Right atrium auricular region (tissue), 2 donors: Measurements from ENCODE around the gene PLPP7. TPM values are rescaled to one million over a fixed set of nuclear protein-coding genes. Genes with fewer than 3 reads are reported as not detected.
"Not testable (repeated sequence)": the region's sequence is repeated elsewhere in the genome, so short reads cannot be mapped to it uniquely, and the experiment has no call there.

Source experiments
- DNase-seq: peaks from one replicate; pipeline ENCODE4 v3.0.0-alpha.2; 2019; ENCODE audit warnings: low spot score
- H3K27ac ChIP-seq, 2 donors: fragments of 200-600 bp; sonication (generic); 1 replicate in 1 of 2; 2 replicates in 1 of 2; pipeline ENCODE4 v1.5.1; 2016 to 2019
- H3K27me3 ChIP-seq, 2 donors: fragments of 200-600 bp; sonication (generic); one replicate each; pipeline versions ENCODE4 v1.5.1 to v1.6.0; 2017 to 2019
- H3K36me3 ChIP-seq: fragments of 200-600 bp; sonication (generic); one replicate; pipeline ENCODE4 v1.5.1; 2016
- H3K4me1 ChIP-seq, 2 donors: fragments of 200-600 bp; sonication (generic); one replicate each; pipeline versions ENCODE4 v1.5.1 to v1.6.0; 2017 to 2019
- H3K4me3 ChIP-seq, 2 donors: fragments of 200-600 bp; sonication (generic); 1 replicate in 1 of 2; 2 replicates in 1 of 2; pipeline ENCODE4 v1.5.1; 2017 to 2019; ENCODE audit warnings: mild to moderate bottlenecking in 1 of 2, moderate library complexity in 1 of 2
- H3K9me3 ChIP-seq, 2 donors: fragments of 200-600 bp; sonication (generic); one replicate each; pipeline ENCODE4 v1.5.1; 2019
- total RNA-seq, 2 donors: library from RNA; depleted of rRNA; stranded (reverse); fragments of >200 nt; gene quantifications; one replicate each; pipeline ENCODE4 v1.1.0, GENCODE V29; 2016
- TF ChIP-seq, protein P1 (sequence below), 2 donors: fragments of 200-600 bp; sonication (generic); IDR thresholded peaks; one replicate each; pipeline ENCODE4 v1.5.1; 2019; ENCODE audit warnings: antibody characterized with exemption in 2 of 2

PLPP7 gene
- total RNA-seq, 2 donors from 2014 or later = 124 to 216 TPM

DNA sequence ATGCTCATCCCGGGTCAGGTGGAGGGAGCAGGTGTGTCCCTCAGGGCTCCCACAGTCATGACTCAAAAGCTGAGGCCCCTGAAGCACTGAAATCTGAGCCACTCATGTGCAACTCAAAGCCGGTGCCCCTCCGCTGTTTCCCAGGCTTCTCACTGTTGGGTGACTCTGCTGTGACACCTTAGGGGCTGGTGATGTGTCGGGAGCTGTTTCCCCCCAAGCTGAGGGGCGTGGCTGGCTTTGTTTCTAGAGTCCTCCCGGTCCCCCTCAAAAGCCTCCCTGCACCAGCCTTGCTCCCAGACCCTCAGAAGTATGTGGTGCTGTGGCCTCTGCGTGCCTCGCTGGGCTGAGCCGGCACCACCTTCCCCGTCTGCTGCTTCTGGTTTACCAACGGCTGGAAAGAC is 39.7 kb downstream of the PLPP7 start:
- Histone ChIP-seq H3K27ac (peak overlapping the region in 1 of 2 donors; percentile 87), H3K9me3 (no peaks in the 10 kb centered on the region), H3K4me3 (no peak overlapping the region), H3K27me3 (no peaks in the 10 kb centered on the region), H3K4me1 (peaks cover 0 to 23% of the 10 kb centered on the region in 2 donors), H3K36me3 (no peaks in the 10 kb centered on the region)
- no peak for DNase-seq
- TF ChIP-seq, protein P1, sequence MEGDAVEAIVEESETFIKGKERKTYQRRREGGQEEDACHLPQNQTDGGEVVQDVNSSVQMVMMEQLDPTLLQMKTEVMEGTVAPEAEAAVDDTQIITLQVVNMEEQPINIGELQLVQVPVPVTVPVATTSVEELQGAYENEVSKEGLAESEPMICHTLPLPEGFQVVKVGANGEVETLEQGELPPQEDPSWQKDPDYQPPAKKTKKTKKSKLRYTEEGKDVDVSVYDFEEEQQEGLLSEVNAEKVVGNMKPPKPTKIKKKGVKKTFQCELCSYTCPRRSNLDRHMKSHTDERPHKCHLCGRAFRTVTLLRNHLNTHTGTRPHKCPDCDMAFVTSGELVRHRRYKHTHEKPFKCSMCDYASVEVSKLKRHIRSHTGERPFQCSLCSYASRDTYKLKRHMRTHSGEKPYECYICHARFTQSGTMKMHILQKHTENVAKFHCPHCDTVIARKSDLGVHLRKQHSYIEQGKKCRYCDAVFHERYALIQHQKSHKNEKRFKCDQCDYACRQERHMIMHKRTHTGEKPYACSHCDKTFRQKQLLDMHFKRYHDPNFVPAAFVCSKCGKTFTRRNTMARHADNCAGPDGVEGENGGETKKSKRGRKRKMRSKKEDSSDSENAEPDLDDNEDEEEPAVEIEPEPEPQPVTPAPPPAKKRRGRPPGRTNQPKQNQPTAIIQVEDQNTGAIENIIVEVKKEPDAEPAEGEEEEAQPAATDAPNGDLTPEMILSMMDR (IDR thresholded peaks at IDR 0.05) = no peak

DNA sequence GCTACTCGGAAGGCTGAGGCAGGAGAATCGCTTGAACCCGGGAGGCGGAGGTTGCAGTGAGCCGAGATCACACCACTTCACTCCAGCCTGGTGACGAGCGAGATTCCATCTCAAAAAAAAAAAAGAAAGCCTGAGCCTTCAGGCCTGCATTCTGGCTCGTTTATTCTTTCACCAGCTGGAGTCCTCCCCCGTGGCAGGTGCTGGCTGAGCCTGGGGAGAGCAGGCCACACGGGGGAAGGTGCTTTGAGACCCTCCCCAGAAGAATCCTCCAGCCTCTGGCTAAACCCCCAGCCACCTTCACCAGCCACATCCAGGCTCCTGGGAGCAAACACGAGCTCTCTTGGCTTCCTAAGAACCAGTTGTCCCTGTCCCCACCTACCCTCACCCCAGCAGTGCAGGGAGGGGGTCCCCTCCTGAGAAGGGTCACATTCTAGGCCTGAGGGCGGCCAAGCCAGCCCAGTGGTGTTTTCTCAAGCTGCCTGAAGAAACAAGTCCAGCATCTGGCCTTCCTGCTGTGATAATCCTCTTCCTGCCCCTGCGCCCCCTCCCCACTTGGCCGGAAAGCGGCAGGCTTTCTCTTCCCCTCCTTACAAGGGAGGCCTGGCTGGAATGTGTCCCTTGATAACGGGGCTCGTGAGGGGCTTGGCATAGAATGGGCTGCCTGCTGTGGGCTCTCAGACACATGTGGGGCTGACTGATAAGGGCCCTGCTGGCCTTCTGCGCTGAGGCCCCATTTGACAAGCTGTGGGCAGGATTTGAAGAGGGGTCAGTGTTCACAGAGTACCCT is 41.5 kb downstream of the PLPP7 start:
- Histone ChIP-seq H3K4me1 (peaks cover 0 to 21% of the 10 kb centered on the region in 2 donors), H3K4me3 (no peak overlapping the region), H3K27ac (peak overlapping the region; percentile 87 to 94), H3K36me3 (no peaks in the 10 kb centered on the region), H3K9me3 (no peaks in the 10 kb centered on the region), H3K27me3 (no peaks in the 10 kb centered on the region)
- no peak for DNase-seq
- TF ChIP-seq, protein P1 (IDR thresholded peaks at IDR 0.05) = no peak

DNA sequence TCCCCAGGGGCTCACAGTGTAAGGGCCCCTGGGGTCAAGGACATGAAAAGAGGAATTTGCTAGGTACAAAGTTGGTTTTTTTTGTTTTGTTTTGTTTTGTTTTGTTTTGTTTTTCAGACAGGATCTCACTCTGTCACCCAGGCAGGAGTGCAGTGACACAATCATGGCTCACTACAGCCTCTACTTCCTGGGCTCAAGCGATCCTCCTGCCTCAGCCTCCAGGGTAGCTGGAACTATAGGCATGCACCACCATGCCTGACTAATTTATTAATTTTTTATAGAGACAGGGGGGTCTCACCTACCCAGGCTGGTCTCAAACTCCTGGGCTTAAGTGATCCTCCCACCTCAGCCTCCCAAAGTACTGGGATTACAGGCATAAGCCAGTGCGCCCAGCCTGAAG is 42.5 kb downstream of the PLPP7 start:
- DNase-seq, H3K9me3 ChIP-seq, H3K4me3 ChIP-seq, H3K27me3 ChIP-seq, H3K36me3 ChIP-seq: not testable (repeated sequence)
- Histone ChIP-seq H3K27ac (peak overlapping the region; percentile 87 to 94), H3K4me1 (peaks cover 0 to 21% of the 10 kb centered on the region in 2 donors)

DNA sequence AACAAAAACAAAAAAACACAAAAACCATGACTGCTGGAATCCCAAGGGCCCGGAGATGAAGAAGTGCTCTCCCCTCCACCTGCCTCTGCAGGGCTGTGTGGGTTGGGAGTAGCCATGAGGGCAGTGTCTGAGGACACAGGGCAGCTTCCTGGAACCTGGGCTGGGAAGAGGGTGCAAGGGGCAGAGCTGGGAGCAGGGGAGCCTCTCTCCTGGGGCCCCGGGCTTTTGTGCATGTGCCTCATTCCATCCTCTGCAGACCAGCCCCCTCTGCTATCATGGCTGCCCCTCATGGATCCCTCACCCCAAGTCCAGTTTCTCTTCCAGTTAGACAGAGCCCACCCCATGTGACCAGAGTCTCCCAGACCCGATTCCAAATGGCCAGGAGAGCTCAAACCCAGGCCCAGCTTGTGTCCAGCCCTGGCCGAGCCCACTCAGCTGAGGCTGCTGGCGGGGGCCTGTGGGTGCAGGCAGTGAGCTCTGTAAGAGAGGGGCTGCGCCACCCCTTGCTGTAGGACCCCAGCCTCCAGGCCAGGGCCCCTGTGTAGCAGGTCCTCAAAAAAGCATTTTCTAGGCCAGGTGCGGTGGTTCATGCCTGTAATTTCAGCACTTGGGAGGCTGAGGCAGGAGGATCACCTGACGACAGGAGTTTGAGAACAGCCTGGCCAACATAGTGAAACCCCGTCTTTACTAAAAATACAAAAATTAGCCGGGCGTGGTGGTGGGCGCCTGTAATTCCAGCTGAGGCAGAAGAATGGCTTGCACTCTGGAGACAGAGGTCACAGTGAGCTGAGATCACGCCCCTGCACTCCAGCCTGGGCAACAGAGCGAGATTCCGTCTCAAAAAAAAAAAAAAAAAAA is 44.5 kb downstream of the PLPP7 start:
- DNase-seq = no peak
- Histone ChIP-seq H3K9me3 (no peaks in the 10 kb centered on the region), H3K27ac (peak overlapping the region; percentile 87 to 94), H3K27me3 (no peaks in the 10 kb centered on the region), H3K4me1 (peaks cover 0 to 21% of the 10 kb centered on the region in 2 donors), H3K4me3 (no peak overlapping the region), H3K36me3 (no peaks in the 10 kb centered on the region)
- TF ChIP-seq, protein P1 (IDR thresholded peaks at IDR 0.05) = no peak

DNA sequence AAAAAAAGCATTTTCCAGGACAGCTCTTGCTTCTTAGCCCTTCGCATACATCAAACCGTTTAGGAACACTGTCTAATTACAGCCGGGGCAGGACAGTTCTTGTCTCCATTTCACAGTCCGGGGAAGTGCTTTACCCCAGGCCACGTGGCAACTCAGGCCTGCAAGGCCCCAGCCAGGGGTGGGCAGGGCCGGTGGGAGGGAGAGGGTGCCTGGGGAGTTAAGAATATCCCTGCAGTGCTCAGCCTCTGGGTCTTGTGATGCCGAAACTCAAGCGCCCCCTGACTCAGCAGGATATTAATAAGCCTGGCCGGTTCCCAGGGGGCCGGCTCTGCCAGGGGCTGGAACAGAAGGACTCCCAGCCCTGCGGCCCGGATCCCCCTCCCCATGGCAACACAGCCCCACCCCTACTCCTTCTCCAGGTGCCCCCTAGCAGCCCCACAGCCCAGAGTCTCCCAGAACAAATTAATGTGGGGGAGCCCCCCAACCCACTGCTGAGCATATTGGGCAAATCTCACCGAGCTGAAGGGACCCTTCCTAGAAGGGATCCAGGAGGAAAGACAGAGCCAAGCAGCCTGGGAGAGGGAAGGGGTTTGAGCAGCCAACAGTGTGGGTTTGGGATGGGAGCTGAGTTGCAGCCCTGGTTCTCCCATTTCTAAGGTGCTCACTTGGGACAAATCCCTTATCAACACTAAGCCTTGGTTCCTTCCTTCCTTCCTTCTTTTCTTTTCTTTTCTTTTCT is 45.3 kb downstream of the PLPP7 start:
- peak; percentile 79 for DNase-seq
- Histone ChIP-seq H3K27me3 (no peaks in the 10 kb centered on the region), H3K27ac (peak overlapping the region; percentile 87 to 94), H3K4me3 (no peak overlapping the region), H3K9me3 (no peaks in the 10 kb centered on the region), H3K4me1 (peaks cover 0 to 21% of the 10 kb centered on the region in 2 donors), H3K36me3 (no peaks in the 10 kb centered on the region)
- TF ChIP-seq, protein P1 (IDR thresholded peaks at IDR 0.05) = no peak
